GM12891 (cell line): ENCODE results near the gene KIF21B.

Experiments used
- DNase-seq: peaks from one replicate; pipeline ENCODE4 v3.0.0; 2011; ENCODE audit warnings: low spot score; ENCODE audit not compliant: insufficient read length
- FAIRE-seq: peaks from 2 replicates; lab custom pipeline; 2011; peaks lifted over from hg19 to GRCh38; lab: Jason Lieb, UNC
- PAX5 ChIP-seq: IDR thresholded peaks from 2 replicates; pipeline ENCODE4 v1.6.1; 2011; ENCODE audit warnings: low read length, moderate library complexity, mild to moderate bottlenecking; ENCODE audit not compliant: insufficient read depth, severe bottlenecking
- POLR2A ChIP-seq: IDR thresholded peaks from 2 replicates; pipeline ENCODE4 v1.6.1; 2011; ENCODE audit warnings: low read depth, low read length, control low read depth
- POLR2AphosphoS5 ChIP-seq: IDR thresholded peaks from 2 replicates; pipeline ENCODE4 v1.6.1; 2011; ENCODE audit warnings: low read depth, low read length, control low read depth
- POU2F2 ChIP-seq: IDR thresholded peaks from 2 replicates; pipeline ENCODE4 v1.6.1; 2011; ENCODE audit warnings: low read depth, mild to moderate bottlenecking, control low read depth, low read length, moderate library complexity
- SPI1 ChIP-seq: IDR thresholded peaks from 2 replicates; pipeline ENCODE4 v1.6.1; 2011; ENCODE audit warnings: low read depth, low read length, control low read depth
- TAF1 ChIP-seq: IDR thresholded peaks from 2 replicates; pipeline ENCODE4 v1.6.1; 2011; ENCODE audit warnings: low read depth, low read length, control low read depth

KIF21B gene

DNA sequence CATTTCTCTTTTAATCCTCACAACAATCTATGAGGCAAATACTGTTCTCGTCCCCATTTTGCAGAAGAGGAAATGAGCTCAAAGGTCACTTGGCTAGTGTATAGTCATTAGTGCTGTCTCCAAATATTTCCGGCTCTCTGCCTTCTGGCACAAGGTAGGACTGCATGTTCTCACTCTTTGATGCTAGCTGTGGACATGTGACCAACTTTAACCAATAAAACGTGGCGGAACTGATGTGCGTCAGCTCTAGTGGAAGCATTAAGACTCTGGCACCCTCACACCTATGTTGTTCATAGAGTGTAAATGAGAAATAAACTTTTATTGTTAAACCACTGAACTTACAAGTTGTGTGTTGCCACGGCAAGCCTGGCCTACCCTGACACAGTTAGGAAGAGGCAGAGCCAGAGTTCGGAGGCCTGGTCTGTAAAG is 5.0 kb upstream of the KIF21B start:
- FAIRE-seq (no peak), DNase-seq (no peak)
- no peak for TF ChIP-seq POLR2AphosphoS5
- TF ChIP-seq POU2F2: no peak
- no peak for TF ChIP-seq TAF1
- no peak for TF ChIP-seq POLR2A
- no peak for TF ChIP-seq PAX5
- no peak for TF ChIP-seq SPI1

DNA sequence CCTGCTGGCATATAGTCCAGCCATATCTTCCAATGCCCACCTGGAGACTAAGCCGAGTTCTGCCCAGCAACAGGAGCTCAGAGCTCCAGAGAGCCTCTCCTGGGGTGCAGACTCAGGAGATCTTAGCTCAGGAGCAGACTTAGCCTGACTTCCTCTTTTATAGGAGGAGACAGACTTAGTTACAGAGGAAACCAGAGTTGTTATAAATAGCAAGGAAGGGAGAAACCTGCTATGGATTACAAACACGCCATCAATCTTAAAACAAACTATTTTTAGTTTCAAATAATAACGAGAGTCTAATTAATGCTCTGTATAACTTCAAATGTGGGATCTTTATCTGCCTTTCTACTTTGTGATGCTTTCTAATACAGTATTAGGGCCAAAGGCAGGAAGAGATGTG is 3.3 kb upstream of the KIF21B start:
- DNase-seq (no peak), FAIRE-seq (no peak)
- TF ChIP-seq SPI1: peak; percentile 92
- TF ChIP-seq POU2F2: no peak

DNA sequence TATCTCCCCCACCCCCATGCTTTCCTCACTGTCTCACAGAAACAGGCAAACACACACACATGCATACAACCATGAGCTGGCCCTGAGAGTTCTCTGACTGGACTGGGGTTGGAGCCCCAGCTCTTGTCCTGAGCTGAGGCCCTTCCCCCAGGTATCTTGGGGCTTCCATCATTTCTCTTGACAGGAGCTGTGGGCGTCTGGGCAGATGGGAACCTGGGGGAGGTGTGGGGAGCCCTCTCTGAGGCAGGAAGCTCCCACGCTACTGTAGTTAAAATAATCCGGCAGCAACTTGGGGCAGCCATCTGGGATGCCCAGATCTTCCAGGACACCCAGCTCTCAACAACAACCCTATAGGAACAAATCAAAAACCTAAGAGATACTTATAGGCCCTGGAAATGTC is 2.7 kb upstream of the KIF21B start:
- FAIRE-seq: no peak

DNA sequence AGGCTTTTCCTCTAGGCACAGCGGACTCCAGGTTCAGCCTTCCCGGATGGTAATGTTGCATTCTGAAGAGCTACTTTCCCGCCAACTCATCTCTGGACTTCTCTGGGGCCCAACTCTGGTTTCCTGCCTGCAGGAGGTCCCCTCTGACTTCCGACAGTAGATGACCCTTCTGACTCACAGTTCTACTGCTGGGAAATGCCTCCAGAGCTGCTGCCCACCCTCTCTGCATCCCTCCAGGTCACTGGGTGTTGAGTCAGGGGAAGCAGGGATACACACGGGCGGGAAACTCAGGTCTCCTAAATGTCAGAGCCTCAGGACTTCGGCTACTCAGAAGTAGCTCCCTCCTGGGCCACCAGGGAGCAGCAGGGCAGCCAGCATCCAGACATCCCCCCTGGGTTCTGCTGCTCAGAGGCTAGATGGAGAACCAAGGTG is 2.1 kb upstream of the KIF21B start:
- TF ChIP-seq TAF1 (no peak), POU2F2 (peak; percentile 31; the same call in 1 of the 2 replicates)
- DNase-seq (no peak), FAIRE-seq (no peak)

More for the DNA sequence above, 2.7 kb upstream of the KIF21B start:
- TF ChIP-seq PAX5 (no peak), POU2F2 (no peak), SPI1 (no peak), POLR2A (no peak), POLR2AphosphoS5 (no peak), TAF1 (no peak)
- DNase-seq: no peak

DNA sequence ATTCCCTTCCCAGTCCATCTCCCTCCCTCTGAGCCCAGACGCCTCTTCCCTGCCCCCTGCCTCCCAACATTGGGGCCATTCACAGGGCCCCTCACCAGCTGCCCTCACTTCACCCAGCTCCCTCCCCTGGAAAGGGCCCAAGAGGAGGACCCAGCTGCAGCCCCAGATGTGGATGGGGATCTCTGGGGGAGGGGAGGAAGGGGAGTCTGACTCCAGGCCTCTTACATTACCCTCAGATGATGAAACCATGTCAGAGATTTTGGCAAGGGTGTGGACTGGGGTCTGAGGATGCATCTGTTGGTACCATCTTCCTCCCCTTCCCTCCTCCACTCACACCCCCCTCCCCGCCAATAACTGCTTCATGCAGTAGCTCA is 1.1 kb upstream of the KIF21B start:
- no peak for DNase-seq
- FAIRE-seq: no peak
- no peak for TF ChIP-seq POLR2AphosphoS5
- TF ChIP-seq PAX5: no peak
- TF ChIP-seq POU2F2: no peak
- no peak for TF ChIP-seq SPI1
- TF ChIP-seq POLR2A: no peak
- TF ChIP-seq TAF1: no peak

DNA sequence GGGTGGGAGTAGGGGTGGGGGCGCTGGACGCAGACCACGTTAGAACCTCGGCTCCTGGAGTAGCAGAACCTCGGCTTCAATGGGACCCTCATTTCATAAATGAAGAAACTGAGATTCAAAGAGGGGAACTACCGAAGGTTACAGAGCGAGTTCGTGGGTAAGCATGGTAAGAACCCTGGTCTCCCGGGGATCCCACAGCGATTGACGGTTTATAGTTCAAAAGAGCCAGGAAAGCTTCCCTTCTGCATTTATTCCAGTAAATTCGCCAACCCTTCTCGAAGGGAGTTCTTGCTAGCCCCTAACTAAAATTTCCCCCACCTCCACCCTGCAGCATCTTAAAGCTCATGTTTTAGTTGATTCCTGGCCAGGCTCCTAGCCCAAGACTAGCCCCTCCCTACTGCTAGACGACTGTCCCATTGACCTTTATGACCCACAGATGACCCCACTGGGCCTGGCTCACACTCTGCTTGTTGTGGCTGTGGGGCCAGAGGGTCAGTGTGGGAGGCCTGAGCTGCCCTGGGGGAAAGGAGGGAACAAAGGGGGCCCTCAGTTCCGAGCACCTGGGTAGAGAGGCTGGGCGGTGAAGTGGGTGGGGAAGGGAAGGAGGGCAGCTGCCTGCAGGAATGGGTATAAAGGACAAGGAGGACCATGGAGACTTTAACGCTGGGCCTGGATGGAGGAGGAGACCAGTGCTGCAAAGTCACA is 558 bp upstream of the KIF21B start:
- no peak for FAIRE-seq
- no peak for DNase-seq
- TF ChIP-seq POU2F2 (no peak), POLR2AphosphoS5 (no peak), TAF1 (no peak), POLR2A (no peak), SPI1 (no peak), PAX5 (no peak)

DNA sequence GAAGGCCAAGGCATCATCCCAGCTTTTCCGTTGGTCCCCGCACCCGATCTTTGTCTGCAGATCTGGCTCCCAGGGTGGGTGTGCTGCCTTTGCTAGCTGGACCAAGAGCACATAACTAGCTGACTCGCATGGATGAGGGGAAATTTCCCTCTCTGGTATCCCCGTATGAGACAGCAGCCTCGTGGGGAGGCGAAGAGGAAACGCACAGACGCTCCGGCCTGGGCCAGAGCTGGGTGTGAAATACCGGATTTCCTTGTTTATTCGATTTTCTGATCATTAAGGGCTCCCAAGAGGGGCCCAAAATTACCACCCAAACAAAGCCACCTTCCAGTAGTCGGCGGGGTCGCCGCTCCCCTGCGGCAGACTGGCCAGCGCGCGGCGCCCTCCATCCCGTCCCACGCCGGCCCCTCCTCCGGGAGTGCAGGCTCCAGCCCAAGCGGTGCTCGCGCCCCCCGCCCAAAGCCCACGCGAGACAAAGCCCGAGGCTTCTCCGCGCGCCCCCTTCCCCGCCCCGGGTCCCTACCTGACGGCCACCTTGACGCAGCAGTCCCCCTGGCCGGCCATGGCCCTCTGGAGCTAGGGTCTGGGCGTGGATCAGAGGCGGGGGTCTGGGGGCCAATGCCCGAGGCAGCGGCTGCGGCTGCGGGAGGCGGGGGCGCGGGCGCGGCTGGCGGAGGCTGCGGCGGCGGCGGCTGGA is 546 bp downstream of the KIF21B start:
- FAIRE-seq (no peak), DNase-seq (no peak)

DNA sequence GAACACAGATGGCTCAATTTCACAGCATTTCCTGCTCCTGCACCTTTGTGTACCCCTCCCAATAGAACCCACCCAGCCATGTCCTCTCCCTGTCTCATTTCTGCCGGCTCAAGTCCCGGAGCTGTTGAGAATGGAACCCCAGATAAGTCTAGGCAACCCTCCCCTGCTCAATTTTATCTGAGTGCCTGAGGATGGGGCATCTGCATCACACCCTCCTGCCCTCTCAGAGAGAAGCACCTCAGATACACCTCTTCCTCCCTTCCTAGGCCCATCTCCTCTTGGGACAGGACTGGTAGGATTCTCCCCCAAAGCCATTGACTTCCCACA is 1.1 kb downstream of the KIF21B start:
- DNase-seq (no peak), FAIRE-seq (no peak)
- TF ChIP-seq SPI1 (no peak), PAX5 (no peak), POU2F2 (no peak), TAF1 (no peak), POLR2A (no peak), POLR2AphosphoS5 (no peak)

More for the DNA sequence above, 546 bp downstream of the KIF21B start:
- no peak for TF ChIP-seq TAF1
- no peak for TF ChIP-seq POLR2AphosphoS5
- TF ChIP-seq POU2F2: no peak
- no peak; the same call in 1 of the 2 replicates for TF ChIP-seq SPI1
- TF ChIP-seq PAX5: no peak
- no peak for TF ChIP-seq POLR2A

DNA sequence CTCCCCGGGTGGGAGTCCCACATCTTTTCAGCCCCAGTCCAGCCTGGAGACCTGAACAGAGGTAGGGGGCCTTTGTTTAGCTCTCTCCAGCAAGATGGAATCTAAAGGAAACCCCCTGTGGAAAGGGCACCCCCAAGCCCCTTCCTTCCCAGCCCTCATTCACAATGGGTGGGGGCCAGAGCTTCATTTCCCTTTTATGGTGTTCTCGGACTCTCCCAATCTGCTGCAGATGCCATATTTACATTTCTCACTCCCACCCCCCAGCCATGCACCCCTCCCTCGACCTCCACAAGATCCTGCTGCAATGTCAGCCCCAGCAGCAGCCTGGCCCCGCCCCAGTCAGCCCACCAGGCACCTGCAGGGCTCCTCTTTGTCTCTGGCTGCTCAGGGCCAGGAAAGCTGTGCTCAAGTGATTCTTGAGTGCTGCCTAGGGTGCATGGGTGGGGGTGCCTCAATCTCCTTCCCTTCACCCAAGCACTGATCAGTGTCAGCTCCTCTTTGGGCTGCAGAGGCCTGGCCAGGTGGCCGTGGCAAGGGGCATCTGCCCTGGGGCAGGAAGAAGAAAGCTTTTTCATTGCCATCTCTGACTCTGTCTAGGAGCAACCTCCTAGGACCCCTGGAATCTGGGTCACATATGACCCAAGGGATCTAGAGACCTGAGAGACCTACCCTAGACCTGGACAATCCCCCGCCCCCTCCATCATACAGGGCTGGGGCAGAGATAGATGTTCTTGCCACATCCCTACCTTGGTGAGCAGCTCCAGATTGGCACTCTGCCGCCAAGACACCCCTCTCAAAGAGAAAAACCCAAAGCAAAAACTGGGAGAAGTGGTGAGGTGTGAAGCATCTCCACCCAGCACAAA is 1.7 kb downstream of the KIF21B start:
- TF ChIP-seq POLR2A: no peak
- no peak for TF ChIP-seq POLR2AphosphoS5
- no peak for TF ChIP-seq POU2F2
- no peak for TF ChIP-seq PAX5
- no peak for TF ChIP-seq SPI1
- no peak for TF ChIP-seq TAF1
- FAIRE-seq (peak; percentile 33), DNase-seq (no peak)
